H9 (cell line): ENCODE data around the gene HEATR9. TPM values are rescaled to one million over a fixed set of nuclear protein-coding genes. Genes with fewer than 3 reads are reported as not detected.

Experiments used
- DNase-seq: peaks from one replicate; pipeline ENCODE4 v3.0.0-alpha.2; 2017
- H2AFZ ChIP-seq: one replicate; pipeline ENCODE4 v1.6.1; 2013; ENCODE audit warnings: mild to moderate bottlenecking, low read length, control low read depth, moderate library complexity
- H2AK5ac ChIP-seq: 2 replicates; pipeline ENCODE4 v1.6.1; 2013; ENCODE audit warnings: low read length, control low read depth, mixed read lengths; ENCODE audit not compliant: insufficient read length
- H2BK120ac ChIP-seq: one replicate; pipeline ENCODE4 v1.6.1; 2013; ENCODE audit warnings: low read depth, mild to moderate bottlenecking, low read length, control low read depth, inconsistent platforms; ENCODE audit not compliant: poor library complexity, severe bottlenecking
- H2BK12ac ChIP-seq: 2 replicates; pipeline ENCODE4 v1.6.1; 2013; ENCODE audit warnings: low read length, control low read depth, mixed read lengths, low read depth; ENCODE audit not compliant: insufficient read length
- H2BK15ac ChIP-seq: 2 replicates; pipeline ENCODE4 v1.6.1; 2013; ENCODE audit warnings: low read depth, low read length, control low read depth
- H2BK20ac ChIP-seq: one replicate; pipeline ENCODE4 v1.6.1; 2013; ENCODE audit warnings: low read depth, mild to moderate bottlenecking, low read length, control low read depth, inconsistent platforms; ENCODE audit not compliant: poor library complexity, severe bottlenecking
- H2BK5ac ChIP-seq: 2 replicates; pipeline ENCODE4 v1.6.1; 2013; ENCODE audit warnings: low read length, control low read depth, mixed read lengths; ENCODE audit not compliant: insufficient read length
- H3K14ac ChIP-seq: 2 replicates; pipeline ENCODE4 v1.6.1; 2013; ENCODE audit warnings: low read length, control low read depth; ENCODE audit not compliant: insufficient read depth
- H3K18ac ChIP-seq: 2 replicates; pipeline ENCODE4 v1.6.1; 2013; ENCODE audit warnings: low read depth, mild to moderate bottlenecking, mixed read lengths, low read length, control low read depth; ENCODE audit not compliant: insufficient read length
- H3K23ac ChIP-seq: 2 replicates; pipeline ENCODE4 v1.6.1; 2013; ENCODE audit warnings: low read length, control low read depth, mixed read lengths, low read depth; ENCODE audit not compliant: insufficient read length
- H3K23me2 ChIP-seq: 2 replicates; pipeline ENCODE4 v1.6.1; 2013; ENCODE audit warnings: low read depth, mild to moderate bottlenecking, mixed read lengths, low read length, control low read depth; ENCODE audit not compliant: insufficient read length, poor library complexity, severe bottlenecking
- H3K27ac ChIP-seq: 2 replicates; pipeline ENCODE4 v1.5.1; 2013; ENCODE audit warnings: low read length, control low read depth, mixed read lengths, low read depth; ENCODE audit not compliant: insufficient read length
- H3K27me3 ChIP-seq: 2 replicates; pipeline ENCODE4 v1.6.1; 2013; ENCODE audit warnings: low read length, control low read depth, inconsistent platforms; ENCODE audit not compliant: insufficient read depth
- H3K4ac ChIP-seq: 2 replicates; pipeline ENCODE4 v1.6.1; 2013; ENCODE audit warnings: low read depth, mild to moderate bottlenecking, control low read depth, inconsistent platforms, low read length, moderate library complexity
- H3K4me1 ChIP-seq: 2 replicates; pipeline ENCODE4 v1.6.1; 2013; ENCODE audit warnings: low read length, control low read depth, inconsistent platforms; ENCODE audit not compliant: insufficient read depth
- H3K4me2 ChIP-seq: 2 replicates; pipeline ENCODE4 v1.6.1; 2013; ENCODE audit warnings: low read length, control low read depth, mixed read lengths; ENCODE audit not compliant: insufficient read length, insufficient read depth
- H3K56ac ChIP-seq: 2 replicates; pipeline ENCODE4 v1.6.1; 2013; ENCODE audit warnings: low read depth, mild to moderate bottlenecking, mixed read lengths, low read length, control low read depth; ENCODE audit not compliant: insufficient read length
- H3K79me1 ChIP-seq: 2 replicates; pipeline ENCODE4 v1.6.1; 2013; ENCODE audit warnings: low read depth, mild to moderate bottlenecking, moderate library complexity, low read length, control low read depth, inconsistent platforms; ENCODE audit not compliant: insufficient read depth, poor library complexity, severe bottlenecking
- H3K79me2 ChIP-seq: 2 replicates; pipeline ENCODE4 v1.6.1; 2013; ENCODE audit warnings: low read length, control low read depth, inconsistent platforms; ENCODE audit not compliant: insufficient read depth
- H3K9ac ChIP-seq: 2 replicates; pipeline ENCODE4 v1.6.1; 2013; ENCODE audit warnings: low read length, control low read depth, mixed read lengths; ENCODE audit not compliant: insufficient read length; ENCODE audit errors: extremely low read depth
- H3K9me3 ChIP-seq: one replicate; pipeline ENCODE4 v1.6.1; 2013; ENCODE audit warnings: low read depth, low read length, inconsistent platforms; ENCODE audit not compliant: control insufficient read depth
- H3T11ph ChIP-seq: one replicate; pipeline ENCODE4 v1.6.1; 2013; ENCODE audit warnings: mild to moderate bottlenecking, low read length, control low read depth, inconsistent platforms
- H4K20me1 ChIP-seq: one replicate; pipeline ENCODE4 v1.6.1; 2013; ENCODE audit not compliant: control insufficient read depth, insufficient read length, insufficient read depth
- H4K5ac ChIP-seq: 2 replicates; pipeline ENCODE4 v1.6.1; 2013; ENCODE audit warnings: low read depth, mild to moderate bottlenecking, mixed read lengths, low read length, control low read depth; ENCODE audit not compliant: insufficient read length
- H4K8ac ChIP-seq: replicated peaks from 2 replicates; pipeline ENCODE4 v1.6.1; 2013; ENCODE audit warnings: low read length, control low read depth, mixed read lengths, low read depth; ENCODE audit not compliant: insufficient read length
- H4K91ac ChIP-seq: 2 replicates; pipeline ENCODE4 v1.6.1; 2013; ENCODE audit warnings: low read depth, mild to moderate bottlenecking, moderate library complexity, mixed read lengths, low read length, control low read depth; ENCODE audit not compliant: insufficient read length
- H3K27ac Mint-ChIP-seq, 3 experiments: 2 replicates in 2 of 3; 3 replicates in 1 of 3; pipeline ENCODE4 v1.8.0; 2020 to 2021; ENCODE audit warnings: mixed read lengths in 3 of 3, mild to moderate bottlenecking in 1 of 3, moderate library complexity in 1 of 3
- H3K27me3 Mint-ChIP-seq: 2 replicates; pipeline ENCODE4 v1.8.0; 2021; ENCODE audit warnings: low read depth, mild to moderate bottlenecking, moderate library complexity, mixed read lengths
- H3K36me3 Mint-ChIP-seq, 3 experiments: 2 replicates in 2 of 3; 3 replicates in 1 of 3; pipeline ENCODE4 v1.8.0; 2020 to 2021; ENCODE audit warnings: low read depth in 3 of 3, mixed read lengths in 3 of 3; ENCODE audit not compliant: insufficient read depth in 1 of 3
- H3K4me1 Mint-ChIP-seq, 2 experiments: 2 replicates each; pipeline ENCODE4 v1.8.0; 2020; ENCODE audit warnings: mixed read lengths in 2 of 2
- H3K4me3 Mint-ChIP-seq, 2 experiments: 2 replicates in 1 of 2; 3 replicates in 1 of 2; pipeline ENCODE4 v1.8.0; 2020 to 2021; ENCODE audit warnings: mild to moderate bottlenecking in 2 of 2, mixed read lengths in 2 of 2, moderate library complexity in 1 of 2
- H3K9me3 Mint-ChIP-seq, 2 experiments: 2 replicates in 1 of 2; 3 replicates in 1 of 2; pipeline ENCODE4 v1.8.0; 2020; ENCODE audit warnings: mild to moderate bottlenecking in 2 of 2, mixed read lengths in 2 of 2, moderate library complexity in 1 of 2
- WGBS: extraction: QIAGEN DNeasy Blood & Tissue Kit; methylation state at CpG from one replicate; pipeline ENCODE4 v1.1.7; 2013; ENCODE audit warnings: missing lambda C conversion rate, low lambda C conversion rate, mixed read lengths; ENCODE audit not compliant: insufficient read length; ENCODE audit errors: extremely low coverage; 5-methylcytosine and 5-hydroxymethylcytosine counted together
- total RNA-seq: library from RNA; stranded (reverse); gene quantifications from 2 replicates; pipeline ENCODE4 v1.2.1, GENCODE V29; 2021
- TF ChIP-seq, protein P1 (sequence below): fragments of 200-600 bp; sonication (generic); conservative IDR thresholded peaks from 3 replicates; pipeline ENCODE4 v1.8.0; 2021; ENCODE audit warnings: antibody characterized with exemption, mild to moderate bottlenecking

HEATR9 gene
- total RNA-seq, 1 experiment from 2014 or later = not detected

DNA sequence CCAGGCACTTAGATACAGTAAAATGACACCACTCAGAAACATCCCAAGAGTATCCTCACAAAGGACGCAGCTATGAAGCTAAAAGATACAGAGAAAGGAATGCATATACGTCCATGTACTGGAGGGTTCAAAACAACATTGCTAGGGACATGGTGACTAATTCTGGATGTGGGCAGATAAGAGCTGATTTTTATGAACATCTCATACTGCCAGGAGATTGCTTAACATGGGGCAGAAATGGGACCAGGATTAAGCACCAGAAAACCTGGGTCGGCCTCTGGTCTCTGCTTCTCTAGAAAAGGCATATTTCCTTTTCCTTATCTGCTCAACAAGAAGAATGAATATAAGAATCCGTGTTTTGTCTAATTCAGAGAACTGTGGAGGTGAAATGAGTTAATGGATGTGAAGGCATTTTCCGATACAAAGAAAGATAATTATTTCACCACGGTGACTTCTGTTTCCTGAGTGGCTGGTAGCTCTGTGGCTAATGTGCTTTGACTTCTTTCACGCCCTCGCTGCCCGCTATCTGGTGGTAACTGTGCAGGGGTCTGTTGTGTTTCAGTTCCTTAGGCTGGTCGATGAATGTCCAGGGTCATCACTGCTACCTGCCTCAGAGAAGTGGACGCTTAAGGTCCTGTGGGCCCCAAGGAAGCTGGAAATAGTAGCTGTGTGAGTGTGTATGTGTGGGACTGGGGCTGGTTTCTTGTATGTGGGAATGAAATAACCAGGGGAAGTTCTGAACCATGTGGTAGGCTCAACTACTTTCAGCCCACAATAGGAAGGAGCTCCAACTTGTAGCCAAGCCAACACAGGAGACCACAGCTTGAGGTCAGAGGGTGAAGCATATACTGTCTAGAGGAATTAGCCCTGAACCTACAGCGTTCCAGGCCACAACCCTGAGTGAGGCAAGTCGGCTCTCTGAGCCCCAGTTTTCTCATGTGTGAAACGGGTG lies 27.2 kb upstream of the HEATR9 start:
- no peak overlapping the region for H4K8ac ChIP-seq
- TF ChIP-seq, protein P1, sequence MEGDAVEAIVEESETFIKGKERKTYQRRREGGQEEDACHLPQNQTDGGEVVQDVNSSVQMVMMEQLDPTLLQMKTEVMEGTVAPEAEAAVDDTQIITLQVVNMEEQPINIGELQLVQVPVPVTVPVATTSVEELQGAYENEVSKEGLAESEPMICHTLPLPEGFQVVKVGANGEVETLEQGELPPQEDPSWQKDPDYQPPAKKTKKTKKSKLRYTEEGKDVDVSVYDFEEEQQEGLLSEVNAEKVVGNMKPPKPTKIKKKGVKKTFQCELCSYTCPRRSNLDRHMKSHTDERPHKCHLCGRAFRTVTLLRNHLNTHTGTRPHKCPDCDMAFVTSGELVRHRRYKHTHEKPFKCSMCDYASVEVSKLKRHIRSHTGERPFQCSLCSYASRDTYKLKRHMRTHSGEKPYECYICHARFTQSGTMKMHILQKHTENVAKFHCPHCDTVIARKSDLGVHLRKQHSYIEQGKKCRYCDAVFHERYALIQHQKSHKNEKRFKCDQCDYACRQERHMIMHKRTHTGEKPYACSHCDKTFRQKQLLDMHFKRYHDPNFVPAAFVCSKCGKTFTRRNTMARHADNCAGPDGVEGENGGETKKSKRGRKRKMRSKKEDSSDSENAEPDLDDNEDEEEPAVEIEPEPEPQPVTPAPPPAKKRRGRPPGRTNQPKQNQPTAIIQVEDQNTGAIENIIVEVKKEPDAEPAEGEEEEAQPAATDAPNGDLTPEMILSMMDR = no peak
- peaks cover 2 to 8% of the 10 kb centered on the region in 2 experiments for H3K4me1 Mint-ChIP-seq
- H3K14ac ChIP-seq = no peak overlapping the region
- H3K18ac ChIP-seq = no peak overlapping the region
- no peaks in the 10 kb centered on the region for H3K79me2 ChIP-seq
- no peaks in the 10 kb centered on the region for H3K9me3 Mint-ChIP-seq
- H3K4ac ChIP-seq = no peak overlapping the region
- no peak for DNase-seq
- no peak overlapping the region for H3K23ac ChIP-seq
- no peak overlapping the region for H2BK12ac ChIP-seq
- no peak overlapping the region for H2BK120ac ChIP-seq
- no peaks in the 10 kb centered on the region for H3K27me3 ChIP-seq
- no peaks in the 10 kb centered on the region for H3K36me3 Mint-ChIP-seq
- H3K9me3 ChIP-seq = no peaks in the 10 kb centered on the region
- no peak overlapping the region for H2BK15ac ChIP-seq
- H3K4me2 ChIP-seq = no peak overlapping the region
- H3K27me3 Mint-ChIP-seq = no peaks in the 10 kb centered on the region; the same call in 1 of the 2 replicates
- H3K4me3 Mint-ChIP-seq = no peak overlapping the region
- H4K91ac ChIP-seq = no peak overlapping the region
- no peak overlapping the region for H2BK20ac ChIP-seq
- H2BK5ac ChIP-seq = no peak overlapping the region
- no peaks in the 10 kb centered on the region for H4K20me1 ChIP-seq
- no peak overlapping the region for H3K27ac Mint-ChIP-seq
- no peaks in the 10 kb centered on the region for H3K79me1 ChIP-seq
- no peak overlapping the region for H2AFZ ChIP-seq
- H3K4me1 ChIP-seq = no peaks in the 10 kb centered on the region; the same call in 1 of the 2 replicates
- H2AK5ac ChIP-seq = no peak overlapping the region
- H3K23me2 ChIP-seq = no peaks in the 10 kb centered on the region
- no peak overlapping the region for H3K27ac ChIP-seq
- H3K56ac ChIP-seq = no peak overlapping the region
- WGBS = no CpG with 5 or more reads among the region's 14 CpGs
- H3K9ac ChIP-seq = no peak overlapping the region
- H4K5ac ChIP-seq = no peak overlapping the region
- no peak overlapping the region for H3T11ph ChIP-seq
